Frontal cortex (tissue), 4 donors: ENCODE results near the gene GTF2H2C. TPM values are rescaled to one million over a fixed set of nuclear protein-coding genes. Genes with fewer than 3 reads are reported as not detected.
"Not testable (repeated sequence)": the region's sequence is repeated elsewhere in the genome, so short reads cannot be mapped to it uniquely, and the experiment has no call there.

ENCODE experiments used
- DNase-seq, 2 donors: peaks; one replicate each; pipeline ENCODE4 v3.0.0; 2012; ENCODE audit warnings: low spot score in 2 of 2
- FAIRE-seq: peaks from 2 replicates; lab custom pipeline; 2012; peaks lifted over from hg19 to GRCh38; lab: Jason Lieb, UNC
- small RNA-seq: library from RNA; depleted of rRNA; stranded (forward); fragments of <200 nt; gene quantifications from one replicate; pipeline ENCODE3, GENCODE V24; 2014
- total RNA-seq: library from RNA; depleted of rRNA; stranded (reverse); fragments of >200 nt; gene quantifications from one replicate; pipeline ENCODE4 v1.2.3, GENCODE V29; 2014
- donor health status: control.
- donor health status: control.
- donor health status: control.

Gene GTF2H2C
- total RNA-seq, 1 donor from 2014 or later: 110 TPM

DNA sequence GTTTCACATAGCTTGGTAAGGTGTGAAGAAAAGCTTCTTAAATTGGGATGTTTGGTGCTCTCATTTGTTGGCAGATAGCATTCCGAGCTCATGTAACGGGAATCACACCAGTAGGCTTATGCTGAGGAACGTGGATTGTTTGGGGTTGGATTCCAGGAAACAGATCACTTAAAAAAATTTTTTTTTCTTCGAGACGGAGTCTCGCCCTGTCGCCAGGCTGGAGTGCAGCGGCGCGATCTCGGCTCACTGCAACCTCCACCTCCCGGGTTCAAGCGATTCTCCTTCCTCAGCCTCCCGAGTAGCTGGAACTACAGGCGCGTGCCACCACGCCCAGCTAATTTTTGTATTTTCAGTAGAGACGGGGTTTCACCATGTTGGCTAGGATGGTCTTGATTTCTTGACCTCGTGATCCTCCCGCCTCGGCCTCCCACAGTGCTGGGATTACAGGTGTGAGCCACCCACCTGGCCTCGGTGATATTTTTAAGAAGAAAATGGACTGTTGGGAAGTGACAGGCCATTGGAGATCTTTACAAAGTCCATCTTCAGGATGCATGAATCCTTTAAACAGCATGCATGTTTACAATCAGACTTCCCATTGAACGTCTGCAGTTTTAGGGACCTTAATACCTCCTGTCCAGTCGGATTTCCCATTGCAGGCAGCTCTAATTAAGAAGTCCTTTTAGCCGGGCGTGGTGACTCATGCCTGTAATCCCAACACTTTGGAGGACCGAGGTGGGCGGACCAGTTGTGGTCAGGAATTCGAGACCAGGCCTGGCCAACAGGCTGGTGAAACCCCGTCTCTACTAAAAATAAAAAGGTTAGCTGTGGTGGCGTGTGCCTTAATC is 818 bp downstream of the GTF2H2C start:
- DNase-seq, FAIRE-seq: not testable (repeated sequence)

DNA sequence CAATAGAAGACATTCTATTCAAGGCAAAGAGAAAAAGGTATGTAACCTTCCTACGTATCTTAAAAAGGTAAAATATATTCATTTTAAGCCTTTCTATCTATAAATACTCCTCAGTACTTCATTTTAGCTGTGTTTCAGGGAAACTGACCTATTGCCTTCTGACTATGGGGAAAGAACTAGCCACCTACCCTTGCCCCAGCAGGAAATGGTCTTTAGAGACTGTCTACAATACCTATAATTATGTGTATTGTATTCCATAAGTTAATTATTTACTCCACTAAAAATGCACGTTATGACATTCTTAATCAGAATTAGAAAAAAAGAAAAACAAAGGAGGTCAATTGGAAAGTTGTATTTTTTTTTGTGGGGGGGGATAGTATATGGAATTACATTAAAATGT is 6.2 kb downstream of the GTF2H2C start:
- DNase-seq, FAIRE-seq: not testable (repeated sequence)

DNA sequence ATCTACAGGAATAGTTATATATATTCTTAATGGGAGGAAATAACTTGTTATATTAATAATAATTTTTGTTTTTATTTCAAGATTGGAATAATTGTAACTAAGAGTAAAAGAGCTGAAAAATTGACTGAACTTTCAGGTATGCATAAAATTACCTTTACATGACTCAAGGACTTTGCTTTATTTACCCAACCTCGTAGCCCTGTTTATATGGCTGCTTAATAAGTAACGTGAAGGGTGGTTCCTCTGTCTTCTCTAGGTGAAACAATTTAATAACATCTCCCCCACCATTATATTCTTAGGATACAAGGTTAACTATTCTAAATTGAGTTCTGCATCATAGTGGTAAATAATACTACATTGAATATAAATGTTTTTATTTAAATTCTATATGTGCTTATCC is 8.1 kb downstream of the GTF2H2C start:
- not testable (repeated sequence) for DNase-seq, FAIRE-seq

DNA sequence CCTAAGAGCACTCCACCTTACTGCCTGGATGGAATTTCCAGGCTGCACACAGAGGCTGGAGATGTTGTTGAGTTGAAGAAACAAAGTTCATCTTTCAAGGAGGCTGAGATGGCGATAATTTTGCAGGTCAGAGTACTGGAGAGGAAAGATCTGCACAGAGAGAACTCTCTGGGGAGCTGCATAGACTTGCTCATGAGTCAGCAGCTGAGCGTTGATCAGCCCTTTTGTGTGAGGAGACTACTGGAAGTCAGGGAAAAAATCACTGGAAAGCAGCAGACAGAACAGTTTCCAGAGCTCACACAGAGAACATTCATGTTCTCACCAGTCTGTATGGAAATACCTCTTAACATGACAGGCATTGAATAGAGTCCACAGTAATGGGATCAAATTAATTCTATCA is 23.4 kb downstream of the GTF2H2C start:
- not testable (repeated sequence) for FAIRE-seq

DNA sequence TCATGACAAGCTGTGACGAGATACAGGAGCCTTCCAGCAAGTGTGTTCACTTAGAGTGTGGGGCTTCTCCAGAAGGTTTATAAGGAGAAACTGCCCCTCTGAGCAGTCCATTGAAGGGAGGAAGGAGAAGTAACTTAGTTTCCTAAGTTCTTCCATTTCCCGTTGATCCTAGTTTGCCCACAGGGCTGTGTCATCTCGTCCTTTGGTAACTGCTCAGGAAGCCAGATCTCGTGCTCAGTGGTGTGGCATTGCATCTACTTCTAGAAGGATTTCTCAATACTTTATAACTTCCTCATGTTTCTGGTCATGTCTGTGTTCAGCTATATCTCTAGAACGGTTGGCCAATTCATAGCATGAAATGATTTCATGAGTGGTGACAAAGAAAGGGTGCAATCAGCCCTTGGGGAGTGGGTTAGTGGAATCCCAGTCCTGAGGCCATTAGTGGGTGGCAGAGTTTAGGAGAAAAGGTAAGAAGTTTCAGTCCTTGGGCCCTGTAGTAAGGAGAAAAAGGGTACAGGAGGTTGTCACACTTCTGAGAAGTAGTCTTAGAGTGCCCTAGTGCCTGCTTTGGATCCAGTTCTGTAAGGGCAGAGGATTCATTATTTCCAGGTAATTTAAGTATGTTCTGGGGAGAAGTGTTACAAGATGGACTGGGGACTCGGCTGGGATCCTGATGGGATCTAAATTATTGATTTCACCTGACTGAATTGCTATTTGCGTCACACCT is 36.3 kb downstream of the GTF2H2C start:
- DNase-seq, FAIRE-seq: not testable (repeated sequence)

More for the DNA sequence above, 23.4 kb downstream of the GTF2H2C start:
- not testable (repeated sequence) for DNase-seq

DNA sequence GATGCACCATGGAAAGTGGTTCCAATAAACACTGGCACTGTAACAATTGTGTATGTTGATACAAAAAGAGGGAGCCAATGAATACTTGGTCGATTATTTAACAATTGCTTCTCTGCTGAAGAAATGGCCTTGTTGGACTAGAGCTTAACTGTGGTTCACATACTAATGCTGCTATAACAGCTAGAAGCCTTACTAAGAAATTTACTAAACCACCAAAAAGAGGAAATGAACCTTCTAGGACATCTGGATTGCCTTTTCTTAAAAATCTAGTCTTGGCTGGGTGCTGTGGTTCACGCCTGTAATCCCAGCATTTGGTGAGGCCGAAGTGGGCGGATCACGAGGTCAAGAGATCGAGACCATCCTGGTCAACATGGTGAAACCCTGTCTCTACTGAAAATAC is 42.0 kb downstream of the GTF2H2C start:
- DNase-seq, FAIRE-seq: not testable (repeated sequence)

DNA sequence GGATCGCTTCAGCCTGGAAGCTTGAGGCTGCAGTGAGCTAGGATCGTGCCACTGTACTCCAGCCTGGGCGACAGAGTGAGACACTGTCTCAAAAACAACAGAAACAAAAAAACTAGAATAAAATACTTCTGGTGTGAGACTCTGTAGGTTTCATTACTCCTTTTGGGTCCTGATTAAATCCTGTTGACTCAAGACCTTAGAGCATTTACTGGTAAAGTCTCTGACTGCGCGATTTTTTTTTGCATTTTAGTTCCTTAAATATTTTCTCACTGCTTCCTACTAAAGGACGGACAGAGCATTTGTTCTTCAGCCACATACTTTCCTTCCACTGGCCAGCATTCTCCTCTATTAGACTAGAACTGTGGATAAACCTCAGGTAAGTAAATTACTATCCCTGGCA is 46.8 kb downstream of the GTF2H2C start:
- not testable (repeated sequence) for DNase-seq, FAIRE-seq

DNA sequence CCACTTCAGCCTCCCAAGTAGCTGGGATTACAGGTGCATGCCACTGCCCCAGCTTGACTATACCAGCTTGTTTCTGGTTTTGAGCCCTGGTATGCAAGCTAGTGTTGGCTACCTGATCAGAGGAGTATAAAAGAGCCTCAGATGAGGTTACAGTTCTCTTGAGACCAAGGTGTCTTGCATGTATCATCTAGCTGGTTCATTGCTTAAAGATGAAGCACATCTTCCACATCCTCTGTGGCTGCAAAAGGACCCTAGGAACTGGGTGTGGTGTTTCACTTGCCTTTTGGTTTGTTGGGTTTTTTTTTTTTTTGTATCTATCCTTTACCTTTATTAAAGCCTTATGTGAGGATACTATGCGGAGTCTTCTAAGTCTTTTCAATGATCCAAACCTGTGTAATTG is 47.8 kb downstream of the GTF2H2C start:
- FAIRE-seq, DNase-seq: not testable (repeated sequence)

DNA sequence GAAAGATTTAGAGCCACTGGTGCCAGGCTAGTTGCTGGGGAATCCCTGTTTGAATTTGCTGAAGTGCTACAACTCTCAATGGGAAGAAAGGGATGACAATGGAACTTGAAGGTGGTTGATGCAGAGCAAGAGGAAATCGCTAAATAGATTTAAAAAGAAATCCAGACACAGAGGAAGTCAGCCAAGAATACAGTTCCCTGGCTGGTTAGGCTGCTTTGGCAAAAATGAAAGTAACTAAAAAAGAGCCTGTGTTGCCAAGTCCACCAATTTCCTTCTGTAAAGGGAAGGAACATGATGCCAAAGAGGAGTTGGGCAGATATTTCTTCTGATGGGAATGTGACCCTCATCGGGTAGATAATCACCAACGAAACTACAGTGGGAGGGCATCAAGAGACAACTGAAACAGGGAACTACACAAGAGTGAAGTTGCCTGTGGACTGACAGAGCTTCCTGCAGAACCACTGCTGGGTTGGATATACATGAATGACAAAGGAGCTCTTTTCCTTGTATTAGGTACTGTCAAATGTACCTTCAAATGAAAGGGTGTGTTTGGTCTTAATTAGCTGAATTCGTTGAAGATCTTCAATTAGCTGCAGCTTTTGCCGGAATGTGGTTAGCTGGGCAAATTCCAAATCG is 49.0 kb downstream of the GTF2H2C start:
- not testable (repeated sequence) for FAIRE-seq, DNase-seq

DNA sequence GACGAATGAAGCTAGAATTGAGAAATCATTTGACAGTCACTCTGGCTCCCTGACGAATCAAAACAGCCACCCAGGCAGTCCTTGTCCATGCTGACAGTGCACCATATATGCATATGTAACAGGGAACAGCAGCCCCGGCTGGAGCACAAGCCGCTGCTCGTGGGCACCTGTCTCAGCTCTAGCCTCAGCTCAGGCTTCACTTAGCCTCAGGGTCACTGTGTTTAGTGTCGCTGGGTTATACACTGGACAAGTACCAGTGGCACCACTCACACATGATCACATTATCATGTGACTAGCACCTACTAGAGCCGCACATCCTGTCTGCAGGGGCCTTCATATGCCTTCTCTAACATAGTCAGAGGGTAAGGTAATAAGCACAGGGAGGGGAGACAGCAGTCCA is 54.9 kb downstream of the GTF2H2C start:
- DNase-seq, FAIRE-seq: not testable (repeated sequence)

DNA sequence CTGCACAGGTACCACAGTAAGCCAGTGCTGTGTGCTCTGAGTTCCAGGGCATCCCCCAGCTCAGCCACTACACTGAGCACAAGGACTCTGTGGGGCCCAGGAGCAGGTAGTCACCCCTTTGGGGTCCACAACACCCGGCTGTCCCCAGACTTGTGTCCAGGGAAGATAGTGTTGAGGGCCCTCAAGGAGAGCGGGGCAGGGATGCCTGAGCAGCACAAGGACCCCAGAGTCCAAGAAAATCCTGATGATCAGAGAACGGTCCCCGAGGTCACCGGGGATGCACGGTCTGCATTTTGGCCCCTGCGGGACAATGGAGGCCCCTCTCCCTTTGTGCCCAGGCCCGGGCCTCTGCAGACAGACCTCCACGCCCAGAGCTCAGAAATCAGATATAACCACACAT is 71.9 kb downstream of the GTF2H2C start:
- not testable (repeated sequence) for FAIRE-seq, DNase-seq

Small RNA genes within 50 kb of the gene (small RNA-seq; reads per million reads assigned to genes)
- not detected for gene RNU6-724P

Other genes starting within 250 kb of the GTF2H2C start
- 6.1 TPM for gene CCDC125, start 227.4 kb upstream of the GTF2H2C start, total RNA-seq
- gene AK6, start 190.7 kb upstream of the GTF2H2C start, total RNA-seq: 12.6 TPM
- 103 TPM for gene TAF9, start 190.7 kb upstream of the GTF2H2C start, total RNA-seq
- 37.9 TPM for gene RAD17, start 190.4 kb upstream of the GTF2H2C start, total RNA-seq
- 0.41 TPM for gene MARVELD2, start 145.1 kb upstream of the GTF2H2C start, total RNA-seq
- 3.7 TPM for gene OCLN, start 67.4 kb upstream of the GTF2H2C start, total RNA-seq